ENCODE measurements around the gene ARPP21. TPM values are rescaled to one million over a fixed set of nuclear protein-coding genes. Genes with fewer than 3 reads are reported as not detected.

ARPP21 gene
- total RNA-seq, 6 experiments from 2014 or later = not detected

GRCh38 chr3:35670408-35670965 is 31.2 kb downstream of the ARPP21 start:
- TF ChIP-seq CTCF (IDR thresholded peaks at IDR 0.05) = no peak
- no peak for DNase-seq
- Mint-ChIP-seq H3K27me3 (ENCODE audit: insufficient read depth) (peaks cover 2% of the 10 kb centered on the region), H3K27ac (no peak overlapping the region), H3K9me3 (peaks cover 47% of the 10 kb centered on the region), H3K4me3 (no peak overlapping the region), H3K4me1 (ENCODE audit: low read depth) (no peaks in the 10 kb centered on the region), H3K36me3 (ENCODE audit: low read depth) (peaks cover 5% of the 10 kb centered on the region; the same call in 1 of the 2 replicates)

- Mint-ChIP-seq H3K27ac (no peak overlapping the region), H3K4me1 (ENCODE audit: low read depth) (no peaks in the 10 kb centered on the region), H3K9me3 (peaks cover 43% of the 10 kb centered on the region), H3K27me3 (ENCODE audit: insufficient read depth) (peaks cover 2% of the 10 kb centered on the region), H3K36me3 (ENCODE audit: low read depth) (peaks cover 5% of the 10 kb centered on the region; the same call in 1 of the 2 replicates), H3K4me3 (no peak overlapping the region)
- DNase-seq = no peak
- no peak for TF ChIP-seq CTCF (IDR thresholded peaks at IDR 0.05)
Measured at GRCh38 chr3:35671483-35671882, 32.2 kb downstream of the ARPP21 start.

- Mint-ChIP-seq H3K27me3 (ENCODE audit: insufficient read depth) (no peaks in the 10 kb centered on the region; the same call in 1 of the 2 replicates), H3K36me3 (ENCODE audit: low read depth) (peaks cover 5% of the 10 kb centered on the region; the same call in 1 of the 2 replicates), H3K4me3 (no peak overlapping the region), H3K27ac (no peak overlapping the region), H3K9me3 (peaks cover 39% of the 10 kb centered on the region), H3K4me1 (ENCODE audit: low read depth) (no peaks in the 10 kb centered on the region)
- no peak for DNase-seq
- no peak for TF ChIP-seq CTCF (IDR thresholded peaks at IDR 0.05)
Measured at GRCh38 chr3:35673017-35673416, 33.7 kb downstream of the ARPP21 start.

- peaks cover 36% of the 10 kb centered on the region for H3K9me3 Mint-ChIP-seq
- TF ChIP-seq CTCF (IDR thresholded peaks at IDR 0.05) = no peak
- H3K4me1 Mint-ChIP-seq (ENCODE audit: low read depth) = no peaks in the 10 kb centered on the region
- H3K4me3 Mint-ChIP-seq = no peak overlapping the region
- peaks cover 5% of the 10 kb centered on the region; the same call in 1 of the 2 replicates for H3K36me3 Mint-ChIP-seq (ENCODE audit: low read depth)
- DNase-seq = no peak
- H3K27ac Mint-ChIP-seq = no peak overlapping the region
- no peaks in the 10 kb centered on the region for H3K27me3 Mint-ChIP-seq (ENCODE audit: insufficient read depth)
Measured at GRCh38 chr3:35674451-35675109, 35.3 kb downstream of the ARPP21 start.

GRCh38 chr3:35675206-35675605 is 35.9 kb downstream of the ARPP21 start:
- no peak for DNase-seq
- no peak for TF ChIP-seq CTCF (IDR thresholded peaks at IDR 0.05)
- Mint-ChIP-seq H3K4me3 (no peak overlapping the region), H3K36me3 (ENCODE audit: low read depth) (peaks cover 5% of the 10 kb centered on the region; the same call in 1 of the 2 replicates), H3K4me1 (ENCODE audit: low read depth) (no peaks in the 10 kb centered on the region), H3K9me3 (peaks cover 30% of the 10 kb centered on the region), H3K27ac (no peak overlapping the region), H3K27me3 (ENCODE audit: insufficient read depth) (no peaks in the 10 kb centered on the region)

Data from HFFc6 (cell line).